Fibroblast of lung (primary cell): ENCODE data around the gene TBC1D13. TPM values are rescaled to one million over a fixed set of nuclear protein-coding genes. Genes with fewer than 3 reads are reported as not detected.

Experiments
- DNase-seq, 2 donors: peaks; one replicate each; pipeline versions ENCODE4 v3.0.0 to v3.0.0-alpha.2; 2010; ENCODE audit warnings: low read depth in 2 of 2
- H2AFZ ChIP-seq: 2 replicates; pipeline ENCODE4 v1.5.1; 2012; ENCODE audit warnings: low read length, control low read depth, inconsistent platforms
- H3K27ac ChIP-seq: 2 replicates; pipeline ENCODE4 v1.5.1; 2011; ENCODE audit warnings: low read length, control low read depth; ENCODE audit not compliant: insufficient read depth
- H3K27me3 ChIP-seq: 2 replicates; pipeline ENCODE4 v1.5.1; 2011; ENCODE audit warnings: mild to moderate bottlenecking, low read length; ENCODE audit not compliant: control insufficient read depth, insufficient read depth
- H3K36me3 ChIP-seq: 2 replicates; pipeline ENCODE4 v1.5.1; 2011; ENCODE audit warnings: low read length; ENCODE audit not compliant: control insufficient read depth, insufficient read depth
- H3K4me1 ChIP-seq: 2 replicates; pipeline ENCODE4 v1.5.1; 2011; ENCODE audit warnings: low read length; ENCODE audit not compliant: control insufficient read depth, insufficient read depth; ENCODE audit errors: extremely low read depth
- H3K4me2 ChIP-seq: 2 replicates; pipeline ENCODE4 v1.5.1; 2011; ENCODE audit warnings: low read length, control low read depth; ENCODE audit not compliant: insufficient read depth; ENCODE audit errors: extremely low read depth
- H3K4me3 ChIP-seq, 4 experiments: fragments of 200-600 bp in 1 of 4; sonication (generic) in 1 of 4; replicated peaks in 1 of 4; 2 replicates each; pipeline ENCODE4 v1.5.1; 2011 to 2016; ENCODE audit warnings: low read length in 4 of 4, low read depth in 3 of 4, mild to moderate bottlenecking in 3 of 4, control low read depth in 2 of 4, inconsistent platforms in 1 of 4, mixed read lengths in 1 of 4; ENCODE audit not compliant: insufficient read depth in 1 of 4; ENCODE audit errors: control extremely low read depth in 1 of 4
- H3K79me2 ChIP-seq: 2 replicates; pipeline ENCODE4 v1.5.1; 2012; ENCODE audit warnings: mild to moderate bottlenecking, low read length, inconsistent platforms; ENCODE audit not compliant: control insufficient read depth, insufficient read depth
- H3K9ac ChIP-seq: 2 replicates; pipeline ENCODE4 v1.5.1; 2011; ENCODE audit warnings: mild to moderate bottlenecking, low read length, control low read depth; ENCODE audit not compliant: insufficient read depth
- H3K9me3 ChIP-seq: 2 replicates; pipeline ENCODE4 v1.5.1; 2012; ENCODE audit warnings: low read depth, low read length; ENCODE audit not compliant: control insufficient read depth, insufficient read depth
- H4K20me1 ChIP-seq: 2 replicates; pipeline ENCODE4 v1.5.1; 2011; ENCODE audit warnings: low read length; ENCODE audit not compliant: control insufficient read depth, insufficient read depth; ENCODE audit errors: extremely low read depth
- CTCF ChIP-seq, 2 donors: IDR thresholded peaks in 1 of 2; conservative IDR thresholded peaks in 1 of 2; 1 replicate in 1 of 2; 2 replicates in 1 of 2; pipeline ENCODE4 v1.5.1; 2011 to 2012; ENCODE audit warnings: low read length in 2 of 2, control low read depth in 1 of 2, inconsistent platforms in 1 of 2, low read depth in 1 of 2, mild to moderate bottlenecking in 1 of 2
- EZH2 ChIP-seq: IDR thresholded peaks from 2 replicates; pipeline ENCODE4 v1.5.1; 2012; ENCODE audit warnings: low read length, control low read depth, mild to moderate bottlenecking; ENCODE audit errors: missing control alignments
- polyA plus RNA-seq, 2 donors: library from polyadenylated mRNA; depleted of rRNA in 1 of 2; stranded (reverse) in 1 of 2; unstranded in 1 of 2; fragments of >200 nt; gene quantifications; 2 replicates each; pipeline ENCODE4 v1.2.1, GENCODE V29; 2011 to 2012; ENCODE audit warnings: missing spikeins in 1 of 2
- total RNA-seq: library from RNA; depleted of rRNA; stranded (reverse); fragments of >200 nt; gene quantifications from 2 replicates; pipeline ENCODE4 v1.2.1, GENCODE V29; 2014

TBC1D13 gene
- total and polyA plus RNA-seq, 2 donors (not counting 1 experiment from before 2014, with no cell fraction given) = 9.2 to 20.6 TPM

- peaks cover 17% of the 10 kb centered on the region for H3K36me3 ChIP-seq
- no peak overlapping the region for H2AFZ ChIP-seq
- no peaks in the 10 kb centered on the region for H3K9me3 ChIP-seq
- H3K27me3 ChIP-seq = no peaks in the 10 kb centered on the region
- H3K4me1 ChIP-seq = no peaks in the 10 kb centered on the region
- TF ChIP-seq CTCF (conservative IDR thresholded peaks at IDR 0.05 in 1 of 2, IDR thresholded peaks at IDR 0.05 in 1 of 2; ENCODE audit: low read depth in 1 of 2, low read length in 2 of 2) = no peak
- no peak for TF ChIP-seq EZH2
- H3K4me3 ChIP-seq = no peak overlapping the region
- no peak overlapping the region for H3K4me2 ChIP-seq
- no peaks in the 10 kb centered on the region for H3K79me2 ChIP-seq
- no peak overlapping the region for H3K27ac ChIP-seq
- H3K9ac ChIP-seq = no peak overlapping the region
- no peak for DNase-seq
- H4K20me1 ChIP-seq = no peaks in the 10 kb centered on the region
These were observed 13.0 kb downstream of the TBC1D13 start for GRCh38 chr9:128800061-128800460.

- no peaks in the 10 kb centered on the region for H3K27me3 ChIP-seq
- no peaks in the 10 kb centered on the region for H3K9me3 ChIP-seq
- H3K4me3 ChIP-seq = no peak overlapping the region
- peaks cover 25% of the 10 kb centered on the region for H3K36me3 ChIP-seq
- no peak overlapping the region for H3K9ac ChIP-seq
- H3K79me2 ChIP-seq = no peaks in the 10 kb centered on the region
- H3K4me1 ChIP-seq = no peaks in the 10 kb centered on the region
- H4K20me1 ChIP-seq = no peaks in the 10 kb centered on the region
- H3K4me2 ChIP-seq = no peak overlapping the region
- TF ChIP-seq CTCF (conservative IDR thresholded peaks at IDR 0.05 in 1 of 2, IDR thresholded peaks at IDR 0.05 in 1 of 2; ENCODE audit: low read depth in 1 of 2, low read length in 2 of 2) = no peak
- TF ChIP-seq EZH2 = no peak
- DNase-seq = no peak
- H2AFZ ChIP-seq = no peak overlapping the region
- H3K27ac ChIP-seq = no peak overlapping the region
These were observed 15.4 kb downstream of the TBC1D13 start for GRCh38 chr9:128802482-128802881.

- TF ChIP-seq CTCF (conservative IDR thresholded peaks at IDR 0.05 in 1 of 2, IDR thresholded peaks at IDR 0.05 in 1 of 2; ENCODE audit: low read depth in 1 of 2, low read length in 2 of 2) (no peak), EZH2 (no peak)
- H3K9me3 ChIP-seq = no peaks in the 10 kb centered on the region
- no peaks in the 10 kb centered on the region for H3K4me1 ChIP-seq
- H3K27ac ChIP-seq = no peak overlapping the region
- no peaks in the 10 kb centered on the region for H4K20me1 ChIP-seq
- H3K36me3 ChIP-seq = peaks cover 22% of the 10 kb centered on the region
- no peak for DNase-seq
- H3K4me2 ChIP-seq = no peak overlapping the region
- no peak overlapping the region for H3K4me3 ChIP-seq
- H2AFZ ChIP-seq = no peak overlapping the region
- no peaks in the 10 kb centered on the region for H3K79me2 ChIP-seq
- no peak overlapping the region for H3K9ac ChIP-seq
- no peaks in the 10 kb centered on the region for H3K27me3 ChIP-seq
These were observed 18.6 kb downstream of the TBC1D13 start for GRCh38 chr9:128805661-128806060.
